Karpas-422 (cell line): ENCODE results near the gene IL1R1. TPM values are rescaled to one million over a fixed set of nuclear protein-coding genes. Genes with fewer than 3 reads are reported as not detected.

Source experiments
- DNase-seq: peaks from one replicate; pipeline ENCODE4 v3.0.0-alpha.2; 2015
- H2AFZ ChIP-seq: fragments of 200-600 bp; sonication (generic); 2 replicates; pipeline ENCODE4 v1.6.1; 2014; ENCODE audit warnings: antibody characterized with exemption, low read length, mixed read lengths
- H3K27ac ChIP-seq: fragments of 200-600 bp; sonication (generic); 2 replicates; pipeline ENCODE4 v1.5.1; 2014; ENCODE audit warnings: mild to moderate bottlenecking, low read length, moderate library complexity
- H3K27me3 ChIP-seq: fragments of 200-600 bp; sonication (generic); 2 replicates; pipeline ENCODE4 v1.6.1; 2014; ENCODE audit warnings: low read length, mixed read lengths
- H3K36me3 ChIP-seq: fragments of 200-600 bp; sonication (generic); 2 replicates; pipeline ENCODE4 v1.6.1; 2014; ENCODE audit warnings: low read length, mixed read lengths; ENCODE audit not compliant: insufficient read depth
- H3K4me1 ChIP-seq: fragments of 200-600 bp; sonication (generic); 2 replicates; pipeline ENCODE4 v1.6.1; 2014; ENCODE audit warnings: mild to moderate bottlenecking, low read length, mixed read lengths
- H3K4me2 ChIP-seq: fragments of 200-600 bp; sonication (generic); 2 replicates; pipeline ENCODE4 v1.6.1; 2014; ENCODE audit warnings: low read length, low read depth, mild to moderate bottlenecking; ENCODE audit not compliant: poor library complexity, severe bottlenecking
- H3K4me3 ChIP-seq: fragments of 200-600 bp; sonication (generic); 2 replicates; pipeline ENCODE4 v1.5.1; 2014; ENCODE audit warnings: mild to moderate bottlenecking, antibody characterized with exemption, low read length, mixed read lengths
- H3K79me2 ChIP-seq: fragments of 200-600 bp; sonication (generic); 2 replicates; pipeline ENCODE4 v1.6.1; 2014; ENCODE audit warnings: mild to moderate bottlenecking, low read length, mixed read lengths
- H3K9ac ChIP-seq: fragments of 200-600 bp; sonication (generic); 2 replicates; pipeline ENCODE4 v1.6.0; 2014; ENCODE audit warnings: low read length
- H3K9me2 ChIP-seq: fragments of 200-600 bp; sonication (generic), shearing (Covaris generic); replicated peaks from 2 replicates; pipeline ENCODE4 v1.6.0; 2014; ENCODE audit warnings: mild to moderate bottlenecking, low read length, moderate library complexity; ENCODE audit not compliant: insufficient read depth
- H3K9me3 ChIP-seq: fragments of 300-700, 200-600 bp; sonication (generic); 2 replicates; pipeline ENCODE4 v1.6.1; 2014; ENCODE audit warnings: low read length, mixed read lengths
- H4K20me1 ChIP-seq: fragments of 200-600 bp; sonication (generic); 2 replicates; pipeline ENCODE4 v1.6.1; 2014; ENCODE audit warnings: mild to moderate bottlenecking, antibody characterized with exemption, low read length, low read depth; ENCODE audit not compliant: insufficient read depth
- total RNA-seq: library from RNA; depleted of rRNA; stranded (reverse); fragments of >200 nt; shearing (Covaris generic); gene quantifications from 2 replicates; pipeline ENCODE4 v1.2.3, GENCODE V29; 2014; ENCODE audit warnings: low replicate concordance

IL1R1 gene
- total RNA-seq, 1 experiment from 2014 or later = not detected

GRCh38 chr2:102114851-102115497 is 27.6 kb upstream of the IL1R1 start:
- Histone ChIP-seq H2AFZ (no peak overlapping the region), H3K4me2 (no peak overlapping the region)

DNA sequence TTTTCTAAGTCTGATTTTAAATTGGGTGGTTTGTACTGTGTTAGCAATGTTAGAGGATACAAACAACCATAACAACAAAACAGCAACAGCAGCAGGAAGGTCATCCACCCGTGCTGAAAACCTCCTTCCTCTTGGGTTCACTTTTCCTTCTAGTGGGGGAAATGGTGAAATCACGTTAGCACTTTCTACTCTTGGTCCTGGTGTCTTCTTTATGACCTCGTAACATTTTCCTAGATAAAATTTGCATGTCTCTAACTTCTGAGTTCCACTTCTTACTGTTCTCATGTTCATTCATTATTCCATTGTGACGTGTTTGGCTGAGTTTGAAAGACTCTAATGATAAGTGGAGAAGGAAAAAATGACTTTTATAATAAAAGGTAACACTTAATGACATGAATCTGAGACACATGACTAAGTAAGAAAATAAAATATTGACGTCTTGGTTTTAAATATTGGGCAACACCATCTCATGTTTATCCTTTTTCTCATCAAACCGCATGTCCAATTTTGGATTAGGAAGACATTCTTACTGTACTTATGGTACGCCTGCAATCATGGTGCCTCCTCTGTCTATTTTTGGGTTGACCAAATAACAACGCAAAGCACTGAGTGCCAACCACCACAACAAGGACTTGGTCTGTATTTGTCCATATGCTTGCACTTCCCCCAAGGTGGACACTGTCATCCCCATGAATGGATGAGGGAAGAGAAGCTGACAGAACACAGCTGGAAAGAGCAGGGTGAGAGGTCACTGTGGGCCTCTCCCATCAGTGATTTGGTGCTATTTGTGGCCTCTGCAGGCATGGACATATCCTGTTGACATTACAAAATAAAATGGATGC is 25.7 kb upstream of the IL1R1 start:
- no peak overlapping the region for H2AFZ ChIP-seq

More at GRCh38 chr2:102114851-102115497, 27.6 kb upstream of the IL1R1 start:
- Histone ChIP-seq H3K9me2 (no peaks in the 10 kb centered on the region), H3K9me3 (no peaks in the 10 kb centered on the region), H3K79me2 (no peaks in the 10 kb centered on the region), H4K20me1 (no peaks in the 10 kb centered on the region), H3K27ac (no peak overlapping the region), H3K27me3 (no peaks in the 10 kb centered on the region), H3K9ac (no peak overlapping the region), H3K36me3 (no peaks in the 10 kb centered on the region), H3K4me1 (no peaks in the 10 kb centered on the region), H3K4me3 (no peak overlapping the region)
- no peak for DNase-seq

DNA sequence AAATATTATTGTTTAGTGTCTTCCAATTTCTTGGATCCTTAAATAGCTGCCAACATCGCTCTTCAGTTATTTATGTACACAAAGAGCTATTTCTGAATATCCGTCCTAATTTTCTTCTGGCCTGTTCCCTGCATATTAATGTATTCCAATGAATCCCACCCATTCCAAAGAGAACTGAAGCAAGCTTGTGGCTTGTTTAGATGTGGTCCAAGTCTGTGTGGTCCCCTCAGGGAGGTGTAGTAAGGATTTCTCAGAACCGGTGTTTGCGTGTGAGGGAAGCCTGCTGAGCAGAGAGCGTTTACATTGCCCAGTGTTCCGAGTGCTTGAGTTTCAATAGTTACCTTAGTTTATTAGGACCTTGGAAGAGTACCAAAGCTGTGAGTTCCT is 25.1 kb upstream of the IL1R1 start:
- Histone ChIP-seq H3K9ac (no peak overlapping the region), H3K27me3 (no peaks in the 10 kb centered on the region), H3K27ac (no peak overlapping the region), H3K4me3 (no peak overlapping the region), H4K20me1 (no peaks in the 10 kb centered on the region), H3K9me2 (no peaks in the 10 kb centered on the region), H3K4me2 (no peak overlapping the region), H3K36me3 (no peaks in the 10 kb centered on the region), H3K4me1 (no peaks in the 10 kb centered on the region), H2AFZ (no peak overlapping the region), H3K79me2 (no peaks in the 10 kb centered on the region), H3K9me3 (no peaks in the 10 kb centered on the region)
- DNase-seq = no peak

More for the DNA sequence above, 25.7 kb upstream of the IL1R1 start:
- Histone ChIP-seq H3K4me1 (no peaks in the 10 kb centered on the region), H3K9ac (no peak overlapping the region), H4K20me1 (no peaks in the 10 kb centered on the region), H3K9me3 (no peaks in the 10 kb centered on the region), H3K4me3 (no peak overlapping the region), H3K9me2 (no peaks in the 10 kb centered on the region), H3K36me3 (no peaks in the 10 kb centered on the region), H3K4me2 (no peak overlapping the region), H3K27ac (no peak overlapping the region), H3K79me2 (no peaks in the 10 kb centered on the region), H3K27me3 (no peaks in the 10 kb centered on the region)
- DNase-seq = no peak

- Histone ChIP-seq H3K27ac (no peak overlapping the region), H3K4me1 (no peaks in the 10 kb centered on the region), H2AFZ (no peak overlapping the region), H3K36me3 (no peaks in the 10 kb centered on the region), H3K9me2 (no peaks in the 10 kb centered on the region), H3K27me3 (no peaks in the 10 kb centered on the region), H3K4me3 (no peak overlapping the region), H3K4me2 (no peak overlapping the region), H3K9me3 (no peaks in the 10 kb centered on the region), H3K9ac (no peak overlapping the region), H4K20me1 (no peaks in the 10 kb centered on the region), H3K79me2 (no peaks in the 10 kb centered on the region)
- no peak for DNase-seq
Measured at GRCh38 chr2:102119255-102119654, 23.3 kb upstream of the IL1R1 start.

GRCh38 chr2:102120261-102120660 is 22.3 kb upstream of the IL1R1 start:
- Histone ChIP-seq H3K27me3 (no peaks in the 10 kb centered on the region), H3K79me2 (no peaks in the 10 kb centered on the region), H3K4me3 (no peak overlapping the region), H3K9me3 (no peaks in the 10 kb centered on the region), H3K36me3 (no peaks in the 10 kb centered on the region), H3K4me1 (no peaks in the 10 kb centered on the region), H3K27ac (no peak overlapping the region), H2AFZ (no peak overlapping the region), H4K20me1 (no peaks in the 10 kb centered on the region), H3K9me2 (no peaks in the 10 kb centered on the region), H3K4me2 (no peak overlapping the region), H3K9ac (no peak overlapping the region)
- DNase-seq = no peak

GRCh38 chr2:102120701-102121159 is 21.8 kb upstream of the IL1R1 start:
- H3K4me2 ChIP-seq = no peak overlapping the region
- H2AFZ ChIP-seq = no peak overlapping the region
- no peaks in the 10 kb centered on the region for H4K20me1 ChIP-seq
- no peaks in the 10 kb centered on the region for H3K9me2 ChIP-seq
- no peaks in the 10 kb centered on the region for H3K27me3 ChIP-seq
- H3K9me3 ChIP-seq = no peaks in the 10 kb centered on the region
- no peaks in the 10 kb centered on the region for H3K4me1 ChIP-seq
- no peak overlapping the region for H3K9ac ChIP-seq
- DNase-seq = no peak
- H3K27ac ChIP-seq = no peak overlapping the region
- no peaks in the 10 kb centered on the region for H3K36me3 ChIP-seq
- H3K79me2 ChIP-seq = no peaks in the 10 kb centered on the region
- no peak overlapping the region for H3K4me3 ChIP-seq

- H3K9me2 ChIP-seq = no peaks in the 10 kb centered on the region
- H3K27me3 ChIP-seq = no peaks in the 10 kb centered on the region
- H3K36me3 ChIP-seq = no peaks in the 10 kb centered on the region
- H3K4me1 ChIP-seq = no peaks in the 10 kb centered on the region
- H3K9ac ChIP-seq = no peak overlapping the region
- no peak overlapping the region for H3K27ac ChIP-seq
- no peak overlapping the region for H3K4me3 ChIP-seq
- no peaks in the 10 kb centered on the region for H3K9me3 ChIP-seq
- H3K4me2 ChIP-seq = no peak overlapping the region
- no peak overlapping the region for H2AFZ ChIP-seq
- H3K79me2 ChIP-seq = no peaks in the 10 kb centered on the region
- no peak for DNase-seq
- no peaks in the 10 kb centered on the region for H4K20me1 ChIP-seq
Measured at GRCh38 chr2:102122115-102122514, 20.4 kb upstream of the IL1R1 start.

DNA sequence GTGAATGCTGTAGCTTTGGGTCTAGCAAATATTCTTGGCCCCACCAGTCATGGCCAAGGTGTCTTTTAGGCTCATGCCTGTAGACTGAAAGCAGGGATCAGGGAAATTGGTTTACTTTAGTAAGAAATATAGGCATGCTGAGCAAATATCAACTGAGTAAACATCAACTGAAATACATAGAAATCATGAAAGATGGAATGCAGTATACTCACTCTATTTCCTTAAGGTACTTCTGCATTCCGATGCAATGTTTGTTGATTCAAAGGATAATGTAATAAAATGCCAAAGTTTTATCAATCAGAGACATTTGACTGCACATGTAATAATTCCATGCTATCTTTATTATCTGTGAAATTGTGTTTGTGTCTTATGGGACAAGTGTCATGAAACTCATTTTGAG is 19.6 kb upstream of the IL1R1 start:
- H3K79me2 ChIP-seq = no peaks in the 10 kb centered on the region
- H3K4me3 ChIP-seq = no peak overlapping the region
- H4K20me1 ChIP-seq = no peaks in the 10 kb centered on the region
- no peaks in the 10 kb centered on the region for H3K27me3 ChIP-seq
- H3K9ac ChIP-seq = no peak overlapping the region
- no peaks in the 10 kb centered on the region for H3K9me2 ChIP-seq
- H3K4me1 ChIP-seq = no peaks in the 10 kb centered on the region
- H3K27ac ChIP-seq = no peak overlapping the region
- no peaks in the 10 kb centered on the region for H3K9me3 ChIP-seq
- no peak overlapping the region for H2AFZ ChIP-seq
- H3K4me2 ChIP-seq = no peak overlapping the region
- no peaks in the 10 kb centered on the region for H3K36me3 ChIP-seq
- no peak for DNase-seq
